Pericardium fibroblast (primary cell): ENCODE measurements around the gene DR1. TPM values are rescaled to one million over a fixed set of nuclear protein-coding genes. Genes with fewer than 3 reads are reported as not detected.

Source experiments
- total RNA-seq: library from RNA; depleted of rRNA; stranded (reverse); fragments of >200 nt; gene quantifications from 2 replicates; pipeline ENCODE4 v1.2.3, GENCODE V29; 2015

The DR1 gene
- 32.8 and 41.8 TPM in 2 replicates for total RNA-seq

DNA sequence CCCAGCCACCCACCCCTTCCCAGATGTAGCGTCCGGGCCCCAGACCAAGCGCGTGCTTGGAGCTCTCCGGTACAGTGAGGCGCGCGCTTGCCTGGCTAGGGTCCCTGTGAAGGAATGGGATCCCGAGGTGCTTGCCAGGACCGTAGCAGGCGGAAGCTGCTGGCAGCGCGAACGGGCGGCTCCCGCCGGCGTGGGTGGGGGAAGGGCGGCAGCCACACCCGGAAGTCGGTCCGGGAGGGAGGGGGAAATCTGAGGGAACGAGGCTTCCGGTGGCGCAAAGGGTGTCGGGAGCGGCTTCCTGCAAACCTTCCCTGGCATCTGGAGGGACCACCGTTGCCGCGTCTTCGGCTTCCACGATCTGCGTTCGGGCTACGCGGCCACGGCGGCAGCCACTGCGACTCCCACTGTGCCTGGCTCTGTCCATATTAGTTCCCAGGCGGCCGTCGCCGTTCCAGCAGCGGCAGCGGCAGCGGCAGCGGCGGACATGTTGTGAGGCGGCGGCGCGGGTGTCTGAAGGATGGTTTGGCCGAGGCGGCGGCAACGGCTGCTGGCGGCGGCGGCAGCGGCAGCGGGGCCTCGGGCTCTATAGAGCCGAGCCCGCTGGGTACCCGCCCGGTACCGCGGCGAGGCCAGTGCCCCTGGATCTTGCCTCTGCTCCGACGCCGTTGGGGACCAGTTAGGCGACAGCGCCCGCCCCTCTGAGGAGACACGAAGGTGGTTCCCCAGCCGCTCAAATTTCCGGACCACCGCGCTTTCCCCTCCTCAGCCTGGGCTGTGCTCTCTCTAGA, at the start of gene DR1:
TSS of gene DR1 (plus strand) at position 275 of the 788 bp plus-strand sequence. CDS start 739 bp downstream, outside the sequence.

Other genes starting within 250 kb of the DR1 start
- 40.7 and 44.5 TPM in 2 replicates for gene TMED5, start 165.5 kb upstream of the DR1 start, total RNA-seq
- gene CCDC18, start 165.2 kb upstream of the DR1 start, total RNA-seq = 2.8 and 4.1 TPM in 2 replicates
- gene FNBP1L, start 102.2 kb downstream of the DR1 start, total RNA-seq = 11.8 and 20.4 TPM in 2 replicates